Trophoblast cell (in vitro differentiated cells and primary cell): ENCODE measurements around the gene RNU2-63P. TPM values are rescaled to one million over a fixed set of nuclear protein-coding genes. Genes with fewer than 3 reads are reported as not detected.

Experiments
- DNase-seq, 2 donors: peaks; one replicate each; pipeline ENCODE4 v3.0.0-alpha.2; 2016
- H2AFZ ChIP-seq: 2 replicates; pipeline ENCODE4 v1.6.1; 2013; ENCODE audit warnings: low read length, moderate library complexity, mild to moderate bottlenecking; ENCODE audit not compliant: insufficient read depth, poor library complexity
- H2AK5ac ChIP-seq: 2 replicates; pipeline ENCODE4 v1.6.1; 2013; ENCODE audit warnings: mild to moderate bottlenecking, low read length
- H2BK120ac ChIP-seq: 2 replicates; pipeline ENCODE4 v1.6.1; 2013; ENCODE audit warnings: low read length, mild to moderate bottlenecking, moderate library complexity; ENCODE audit not compliant: insufficient read depth, poor library complexity
- H2BK12ac ChIP-seq: 2 replicates; pipeline ENCODE4 v1.6.1; 2013; ENCODE audit warnings: mild to moderate bottlenecking, low read length, moderate library complexity
- H2BK5ac ChIP-seq: 2 replicates; pipeline ENCODE4 v1.6.1; 2013; ENCODE audit warnings: low read length, low read depth, moderate library complexity, mild to moderate bottlenecking; ENCODE audit not compliant: poor library complexity
- H3K14ac ChIP-seq: 2 replicates; pipeline ENCODE4 v1.6.1; 2013; ENCODE audit warnings: mild to moderate bottlenecking, low read length
- H3K18ac ChIP-seq: 2 replicates; pipeline ENCODE4 v1.6.1; 2013; ENCODE audit warnings: mild to moderate bottlenecking, low read length
- H3K23ac ChIP-seq: 2 replicates; pipeline ENCODE4 v1.6.1; 2013; ENCODE audit warnings: low read length
- H3K27ac ChIP-seq: 2 replicates; pipeline ENCODE4 v1.5.1; 2013; ENCODE audit warnings: low read depth, mild to moderate bottlenecking, inconsistent platforms, low read length, moderate library complexity
- H3K27me3 ChIP-seq: 2 replicates; pipeline ENCODE4 v1.6.1; 2013; ENCODE audit warnings: inconsistent platforms, mild to moderate bottlenecking, low read length, moderate library complexity; ENCODE audit not compliant: insufficient read depth
- H3K36me3 ChIP-seq, 2 experiments: 1 replicate in 1 of 2; 2 replicates in 1 of 2; pipeline ENCODE4 v1.6.1; 2013; ENCODE audit warnings: low read length in 2 of 2, mild to moderate bottlenecking in 2 of 2, moderate library complexity in 1 of 2; ENCODE audit not compliant: insufficient read depth in 2 of 2, control insufficient read depth in 1 of 2
- H3K4ac ChIP-seq: 2 replicates; pipeline ENCODE4 v1.6.1; 2013; ENCODE audit warnings: low read depth, mild to moderate bottlenecking, low read length, moderate library complexity
- H3K4me1 ChIP-seq, 2 experiments: 1 replicate in 1 of 2; 2 replicates in 1 of 2; pipeline ENCODE4 v1.6.1; 2013; ENCODE audit warnings: low read length in 2 of 2, mild to moderate bottlenecking in 2 of 2, moderate library complexity in 1 of 2; ENCODE audit not compliant: insufficient read depth in 2 of 2, control insufficient read depth in 1 of 2
- H3K4me2 ChIP-seq: 2 replicates; pipeline ENCODE4 v1.6.1; 2013; ENCODE audit warnings: inconsistent platforms, mild to moderate bottlenecking, low read length, moderate library complexity
- H3K4me3 ChIP-seq: 2 replicates; pipeline ENCODE4 v1.5.1; 2013; ENCODE audit warnings: mild to moderate bottlenecking, low read depth, low read length, inconsistent platforms
- H3K79me1 ChIP-seq: one replicate; pipeline ENCODE4 v1.6.1; 2013; ENCODE audit warnings: low read length
- H3K79me2 ChIP-seq: 2 replicates; pipeline ENCODE4 v1.6.1; 2013; ENCODE audit warnings: low read length, mild to moderate bottlenecking; ENCODE audit not compliant: control insufficient read depth, insufficient read depth, poor library complexity
- H3K9ac ChIP-seq: 2 replicates; pipeline ENCODE4 v1.6.1; 2013; ENCODE audit warnings: mild to moderate bottlenecking, low read length
- H3K9me3 ChIP-seq: 2 replicates; pipeline ENCODE4 v1.6.1; 2013; ENCODE audit warnings: low read depth, mild to moderate bottlenecking, control low read depth, inconsistent platforms, low read length; ENCODE audit not compliant: insufficient read depth
- H4K12ac ChIP-seq: 2 replicates; pipeline ENCODE4 v1.6.1; 2013; ENCODE audit warnings: low read depth, mild to moderate bottlenecking, low read length, moderate library complexity
- H4K8ac ChIP-seq: 2 replicates; pipeline ENCODE4 v1.6.1; 2013; ENCODE audit warnings: low read depth, mild to moderate bottlenecking, low read length, moderate library complexity
- H4K91ac ChIP-seq: one replicate; pipeline ENCODE4 v1.6.1; 2013; ENCODE audit warnings: low read depth, mild to moderate bottlenecking, low read length, moderate library complexity
- WGBS: extraction: QIAGEN DNeasy Blood & Tissue Kit; methylation state at CpG from one replicate; pipeline ENCODE4 v1.1.7; 2013; ENCODE audit warnings: missing lambda C conversion rate; ENCODE audit not compliant: insufficient read length, insufficient coverage; ENCODE audit errors: extremely low coverage; 5-methylcytosine and 5-hydroxymethylcytosine counted together
- polyA plus RNA-seq: library from polyadenylated mRNA; stranded (reverse); fragments of 200-250 nt; gene quantifications from 2 replicates; pipeline ENCODE4 v1.2.3, GENCODE V29; 2013

RNU2-63P gene
- not detected in 2 replicates for polyA plus RNA-seq

GRCh38 chr2:88016086-88016959 is at the start of gene RNU2-63P:
Gene RNU2-63P (minus strand): TSS chr2:88016547.
- Histone ChIP-seq H2BK5ac (peak within 1 kb of the TSS; percentile 100), H3K4me3 (peak within 1 kb of the TSS; percentile 72), H2BK120ac (peak within 1 kb of the TSS; percentile 85), H3K4me1 (peaks cover 9 to 13% of the 10 kb centered on the region in 2 experiments), H3K27me3 (no peaks in the 10 kb centered on the region), H3K4ac (peak within 1 kb of the TSS; percentile 19), H2BK12ac (peak within 1 kb of the TSS; percentile 54), H4K91ac (peak within 1 kb of the TSS; percentile 72), H3K79me1 (peaks cover 8% of the 10 kb centered on the region), H3K36me3 (no peaks in the 10 kb centered on the region), H3K23ac (no peak within 1 kb of the TSS), H3K9me3 (no peaks in the 10 kb centered on the region), H4K8ac (peak within 1 kb of the TSS; percentile 68), H2AFZ (peak within 1 kb of the TSS; percentile 68), H3K4me2 (peak within 1 kb of the TSS; percentile 70), H3K18ac (peak within 1 kb of the TSS; percentile 55), H3K9ac (peak within 1 kb of the TSS; percentile 82), H2AK5ac (no peak within 1 kb of the TSS), H3K27ac (peak within 1 kb of the TSS; percentile 32), H3K14ac (peak within 1 kb of the TSS; percentile 79), H4K12ac (peak within 1 kb of the TSS; percentile 24), H3K79me2 (peaks cover 5% of the 10 kb centered on the region)
- peak; percentile 86 to 98 for DNase-seq
- WGBS = no CpG with 5 or more reads among the region's 34 CpGs

DNA sequence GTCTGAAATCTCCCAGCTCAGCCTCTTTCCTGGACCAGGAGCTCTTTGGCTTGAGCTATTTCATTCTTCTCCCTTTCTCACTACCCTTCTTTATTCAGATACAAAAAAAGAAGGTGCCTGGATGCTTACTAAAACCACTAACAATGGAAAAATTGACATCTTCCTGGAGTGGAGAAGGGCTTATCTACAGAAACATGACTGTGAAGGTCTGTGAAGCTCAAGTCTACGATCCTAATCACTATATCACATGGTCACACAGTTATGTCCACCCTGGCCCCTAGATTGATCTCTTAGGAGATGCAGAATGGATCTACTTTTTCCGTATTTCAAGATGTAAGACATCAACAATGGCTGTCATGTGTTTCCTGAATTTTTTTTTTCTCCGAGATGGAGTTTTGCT is 44.9 kb upstream of the RNU2-63P start:
- Histone ChIP-seq H3K27me3 (no peaks in the 10 kb centered on the region), H4K91ac (no peak overlapping the region), H3K4ac (no peak overlapping the region), H3K14ac (no peak overlapping the region), H3K9me3 (no peaks in the 10 kb centered on the region), H3K79me1 (no peaks in the 10 kb centered on the region), H3K18ac (no peak overlapping the region), H3K36me3 (no peaks in the 10 kb centered on the region), H3K23ac (no peak overlapping the region), H4K12ac (no peak overlapping the region), H3K79me2 (no peaks in the 10 kb centered on the region), H3K4me2 (no peak overlapping the region), H2AK5ac (no peak overlapping the region), H4K8ac (no peak overlapping the region), H2BK120ac (no peak overlapping the region), H3K4me1 (peaks cover 0 to 1% of the 10 kb centered on the region in 2 experiments), H2BK12ac (no peak overlapping the region), H2AFZ (no peak overlapping the region), H2BK5ac (no peak overlapping the region), H3K9ac (no peak overlapping the region), H3K4me3 (no peak overlapping the region), H3K27ac (no peak overlapping the region)
- DNase-seq = no peak
- WGBS = no CpG with 5 or more reads among the region's 3 CpGs

GRCh38 chr2:88060907-88061275 is 44.5 kb upstream of the RNU2-63P start:
- Histone ChIP-seq H2BK120ac (no peak overlapping the region), H4K91ac (no peak overlapping the region), H3K9ac (no peak overlapping the region), H3K4me1 (peaks cover 2 to 5% of the 10 kb centered on the region in 2 experiments), H3K79me2 (no peaks in the 10 kb centered on the region), H3K36me3 (no peaks in the 10 kb centered on the region), H3K4me2 (no peak overlapping the region), H2AK5ac (no peak overlapping the region), H2AFZ (no peak overlapping the region), H3K4ac (no peak overlapping the region), H3K9me3 (no peaks in the 10 kb centered on the region), H3K14ac (no peak overlapping the region), H3K79me1 (no peaks in the 10 kb centered on the region), H2BK12ac (no peak overlapping the region), H3K4me3 (no peak overlapping the region), H2BK5ac (no peak overlapping the region), H3K18ac (no peak overlapping the region), H4K8ac (no peak overlapping the region), H3K23ac (no peak overlapping the region), H4K12ac (no peak overlapping the region), H3K27me3 (no peaks in the 10 kb centered on the region), H3K27ac (no peak overlapping the region)
- DNase-seq = no peak
- WGBS = no CpG with 5 or more reads among the region's 2 CpGs

GRCh38 chr2:88059979-88060906 is 43.9 kb upstream of the RNU2-63P start:
- Histone ChIP-seq H3K4ac (no peak overlapping the region), H3K18ac (no peak overlapping the region), H3K14ac (no peak overlapping the region), H4K91ac (no peak overlapping the region), H3K9me3 (no peaks in the 10 kb centered on the region), H3K23ac (no peak overlapping the region), H3K79me2 (peaks cover 3% of the 10 kb centered on the region), H3K27ac (no peak overlapping the region), H3K79me1 (peaks cover 3% of the 10 kb centered on the region), H3K27me3 (no peaks in the 10 kb centered on the region), H3K4me1 (peaks cover 2 to 5% of the 10 kb centered on the region in 2 experiments), H4K8ac (no peak overlapping the region), H3K4me3 (no peak overlapping the region), H2BK5ac (no peak overlapping the region), H2AK5ac (no peak overlapping the region), H3K36me3 (no peaks in the 10 kb centered on the region), H2AFZ (no peak overlapping the region), H2BK120ac (no peak overlapping the region), H4K12ac (no peak overlapping the region), H2BK12ac (no peak overlapping the region), H3K9ac (no peak overlapping the region), H3K4me2 (no peak overlapping the region)
- WGBS = no CpG with 5 or more reads among the region's 5 CpGs
- peak in 1 of 2 donors; percentile 75 for DNase-seq
